ENCODE results near the gene DUSP18. TPM values are rescaled to one million over a fixed set of nuclear protein-coding genes. Genes with fewer than 3 reads are reported as not detected.

DUSP18 gene
- total and polyA plus RNA-seq, 4 donors = 1.0 to 2.3 (median 1.6) TPM

DNA sequence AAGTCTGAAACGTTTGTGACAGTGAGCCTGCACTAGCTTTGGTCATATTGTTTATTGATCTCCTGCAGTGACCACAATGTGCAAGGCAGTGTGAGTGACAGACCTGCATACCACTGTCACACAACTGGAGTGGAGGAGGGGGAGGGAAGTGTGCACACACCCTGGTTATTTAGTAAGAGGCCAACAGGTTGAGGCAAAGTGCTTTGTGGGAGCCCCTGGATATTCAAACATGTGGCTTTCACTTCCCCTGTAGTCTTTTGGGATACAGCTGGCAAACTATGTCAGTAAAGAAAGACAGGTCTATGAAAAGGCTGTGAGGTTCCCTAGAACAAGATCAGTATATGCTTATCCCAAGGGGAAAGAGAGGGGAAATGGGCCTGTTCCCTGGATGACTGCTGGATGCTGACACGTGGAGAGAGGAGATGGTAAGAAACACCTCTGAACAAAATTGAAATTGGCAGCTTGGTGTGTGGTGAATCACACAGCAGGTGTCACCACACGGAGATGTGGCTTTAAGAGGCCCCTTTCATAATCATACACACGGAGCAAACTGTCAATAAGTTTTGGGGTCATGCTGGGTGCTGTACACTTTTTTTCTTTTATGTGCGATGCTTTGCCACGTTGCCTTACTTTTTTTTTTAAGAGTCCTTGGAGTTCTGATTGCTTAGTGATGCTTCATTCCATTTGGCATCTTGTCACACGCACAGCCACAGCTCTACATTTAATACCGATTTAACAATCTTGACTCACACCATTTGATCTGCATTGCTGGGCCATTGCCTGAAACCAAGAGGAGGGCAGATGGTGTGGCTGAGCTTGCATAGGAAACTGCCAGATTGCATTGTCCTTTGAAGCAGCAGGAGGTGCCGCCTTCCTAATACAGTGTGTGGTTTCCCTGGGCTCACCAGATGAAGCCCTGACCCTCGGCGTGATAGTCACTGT, 38.3 kb upstream of the DUSP18 start:
- Histone ChIP-seq H3K4me1 (ENCODE audit: control insufficient read depth in 4 of 4, insufficient read depth in 4 of 4, low read length in 3 of 4) (no peaks in the 10 kb centered on the region), H3K9ac (ENCODE audit: low read depth in 1 of 2, low read length in 2 of 2) (no peak overlapping the region), H3K4me3 (ENCODE audit: low read depth in 1 of 3, low read length in 3 of 3) (no peak overlapping the region), H3K36me3 (ENCODE audit: control insufficient read depth in 4 of 4, insufficient read depth in 3 of 4, low read depth in 1 of 4, low read length in 3 of 4) (no peaks in the 10 kb centered on the region), H3K9me3 (ENCODE audit: control insufficient read depth in 4 of 4, low read length in 3 of 4) (no peaks in the 10 kb centered on the region), H3K27me3 (ENCODE audit: control insufficient read depth in 4 of 4, insufficient read depth in 4 of 4, low read length in 3 of 4) (no peaks in the 10 kb centered on the region), H3K27ac (ENCODE audit: low read depth in 1 of 2, low read length in 2 of 2) (no peak overlapping the region)
- 72% methylated on average over 11 of the region's 11 CpGs for WGBS
- DNase-seq (ENCODE audit: low spot score) = no peak
- TF ChIP-seq, protein P1, sequence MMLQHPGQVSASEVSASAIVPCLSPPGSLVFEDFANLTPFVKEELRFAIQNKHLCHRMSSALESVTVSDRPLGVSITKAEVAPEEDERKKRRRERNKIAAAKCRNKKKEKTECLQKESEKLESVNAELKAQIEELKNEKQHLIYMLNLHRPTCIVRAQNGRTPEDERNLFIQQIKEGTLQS (IDR thresholded peaks at IDR 0.05) = no peak
- no peak for TF ChIP-seq FOXA2 (IDR thresholded peaks at IDR 0.05)
- no peak for TF ChIP-seq JUND (IDR thresholded peaks at IDR 0.05)
- TF ChIP-seq, protein P2, sequence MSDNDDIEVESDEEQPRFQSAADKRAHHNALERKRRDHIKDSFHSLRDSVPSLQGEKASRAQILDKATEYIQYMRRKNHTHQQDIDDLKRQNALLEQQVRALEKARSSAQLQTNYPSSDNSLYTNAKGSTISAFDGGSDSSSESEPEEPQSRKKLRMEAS (IDR thresholded peaks at IDR 0.05) = no peak
- no peak for TF ChIP-seq SP1 (IDR thresholded peaks at IDR 0.05)
- TF ChIP-seq HNF4G (IDR thresholded peaks at IDR 0.05) = no peak
- TF ChIP-seq, protein P3, sequence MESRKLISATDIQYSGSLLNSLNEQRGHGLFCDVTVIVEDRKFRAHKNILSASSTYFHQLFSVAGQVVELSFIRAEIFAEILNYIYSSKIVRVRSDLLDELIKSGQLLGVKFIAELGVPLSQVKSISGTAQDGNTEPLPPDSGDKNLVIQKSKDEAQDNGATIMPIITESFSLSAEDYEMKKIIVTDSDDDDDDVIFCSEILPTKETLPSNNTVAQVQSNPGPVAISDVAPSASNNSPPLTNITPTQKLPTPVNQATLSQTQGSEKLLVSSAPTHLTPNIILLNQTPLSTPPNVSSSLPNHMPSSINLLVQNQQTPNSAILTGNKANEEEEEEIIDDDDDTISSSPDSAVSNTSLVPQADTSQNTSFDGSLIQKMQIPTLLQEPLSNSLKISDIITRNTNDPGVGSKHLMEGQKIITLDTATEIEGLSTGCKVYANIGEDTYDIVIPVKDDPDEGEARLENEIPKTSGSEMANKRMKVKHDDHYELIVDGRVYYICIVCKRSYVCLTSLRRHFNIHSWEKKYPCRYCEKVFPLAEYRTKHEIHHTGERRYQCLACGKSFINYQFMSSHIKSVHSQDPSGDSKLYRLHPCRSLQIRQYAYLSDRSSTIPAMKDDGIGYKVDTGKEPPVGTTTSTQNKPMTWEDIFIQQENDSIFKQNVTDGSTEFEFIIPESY (IDR thresholded peaks at IDR 0.05) = no peak
- no peak for TF ChIP-seq TAF1 (conservative IDR thresholded peaks at IDR 0.05)
- no peak for TF ChIP-seq FOXA1 (IDR thresholded peaks at IDR 0.05)

DNA sequence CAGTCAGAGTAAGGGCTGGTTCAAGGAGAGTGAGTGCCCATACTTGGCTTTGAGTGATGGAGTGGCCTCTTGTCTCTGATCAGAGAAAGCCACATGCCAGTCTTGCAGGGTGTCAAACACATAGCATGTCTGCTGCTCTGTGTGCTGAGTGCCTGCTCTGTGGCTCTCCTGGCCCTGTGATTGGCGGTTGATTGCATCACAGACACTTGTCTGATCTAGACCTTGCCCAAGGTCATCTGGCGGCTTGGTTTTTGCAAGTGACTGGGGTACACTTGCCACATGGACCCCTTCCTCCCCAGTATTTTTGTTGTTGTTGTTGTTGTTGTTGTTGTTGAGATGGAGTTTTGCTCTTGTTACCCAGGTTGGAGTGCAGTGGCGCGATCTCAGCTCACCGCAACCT, 37.3 kb upstream of the DUSP18 start:
- TF ChIP-seq FOXA2 (IDR thresholded peaks at IDR 0.05) (no peak), HNF4G (IDR thresholded peaks at IDR 0.05) (no peak), TAF1 (conservative IDR thresholded peaks at IDR 0.05) (no peak), SP1 (IDR thresholded peaks at IDR 0.05) (no peak), GABPA (IDR thresholded peaks at IDR 0.05 in 1 of 2, conservative IDR thresholded peaks at IDR 0.05 in 1 of 2) (no peak), JUND (IDR thresholded peaks at IDR 0.05) (no peak)
- TF ChIP-seq, protein P4, sequence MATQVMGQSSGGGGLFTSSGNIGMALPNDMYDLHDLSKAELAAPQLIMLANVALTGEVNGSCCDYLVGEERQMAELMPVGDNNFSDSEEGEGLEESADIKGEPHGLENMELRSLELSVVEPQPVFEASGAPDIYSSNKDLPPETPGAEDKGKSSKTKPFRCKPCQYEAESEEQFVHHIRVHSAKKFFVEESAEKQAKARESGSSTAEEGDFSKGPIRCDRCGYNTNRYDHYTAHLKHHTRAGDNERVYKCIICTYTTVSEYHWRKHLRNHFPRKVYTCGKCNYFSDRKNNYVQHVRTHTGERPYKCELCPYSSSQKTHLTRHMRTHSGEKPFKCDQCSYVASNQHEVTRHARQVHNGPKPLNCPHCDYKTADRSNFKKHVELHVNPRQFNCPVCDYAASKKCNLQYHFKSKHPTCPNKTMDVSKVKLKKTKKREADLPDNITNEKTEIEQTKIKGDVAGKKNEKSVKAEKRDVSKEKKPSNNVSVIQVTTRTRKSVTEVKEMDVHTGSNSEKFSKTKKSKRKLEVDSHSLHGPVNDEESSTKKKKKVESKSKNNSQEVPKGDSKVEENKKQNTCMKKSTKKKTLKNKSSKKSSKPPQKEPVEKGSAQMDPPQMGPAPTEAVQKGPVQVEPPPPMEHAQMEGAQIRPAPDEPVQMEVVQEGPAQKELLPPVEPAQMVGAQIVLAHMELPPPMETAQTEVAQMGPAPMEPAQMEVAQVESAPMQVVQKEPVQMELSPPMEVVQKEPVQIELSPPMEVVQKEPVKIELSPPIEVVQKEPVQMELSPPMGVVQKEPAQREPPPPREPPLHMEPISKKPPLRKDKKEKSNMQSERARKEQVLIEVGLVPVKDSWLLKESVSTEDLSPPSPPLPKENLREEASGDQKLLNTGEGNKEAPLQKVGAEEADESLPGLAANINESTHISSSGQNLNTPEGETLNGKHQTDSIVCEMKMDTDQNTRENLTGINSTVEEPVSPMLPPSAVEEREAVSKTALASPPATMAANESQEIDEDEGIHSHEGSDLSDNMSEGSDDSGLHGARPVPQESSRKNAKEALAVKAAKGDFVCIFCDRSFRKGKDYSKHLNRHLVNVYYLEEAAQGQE (IDR thresholded peaks at IDR 0.05) = no peak
- TF ChIP-seq, protein P2 (IDR thresholded peaks at IDR 0.05) = no peak
- TF ChIP-seq, protein P5, sequence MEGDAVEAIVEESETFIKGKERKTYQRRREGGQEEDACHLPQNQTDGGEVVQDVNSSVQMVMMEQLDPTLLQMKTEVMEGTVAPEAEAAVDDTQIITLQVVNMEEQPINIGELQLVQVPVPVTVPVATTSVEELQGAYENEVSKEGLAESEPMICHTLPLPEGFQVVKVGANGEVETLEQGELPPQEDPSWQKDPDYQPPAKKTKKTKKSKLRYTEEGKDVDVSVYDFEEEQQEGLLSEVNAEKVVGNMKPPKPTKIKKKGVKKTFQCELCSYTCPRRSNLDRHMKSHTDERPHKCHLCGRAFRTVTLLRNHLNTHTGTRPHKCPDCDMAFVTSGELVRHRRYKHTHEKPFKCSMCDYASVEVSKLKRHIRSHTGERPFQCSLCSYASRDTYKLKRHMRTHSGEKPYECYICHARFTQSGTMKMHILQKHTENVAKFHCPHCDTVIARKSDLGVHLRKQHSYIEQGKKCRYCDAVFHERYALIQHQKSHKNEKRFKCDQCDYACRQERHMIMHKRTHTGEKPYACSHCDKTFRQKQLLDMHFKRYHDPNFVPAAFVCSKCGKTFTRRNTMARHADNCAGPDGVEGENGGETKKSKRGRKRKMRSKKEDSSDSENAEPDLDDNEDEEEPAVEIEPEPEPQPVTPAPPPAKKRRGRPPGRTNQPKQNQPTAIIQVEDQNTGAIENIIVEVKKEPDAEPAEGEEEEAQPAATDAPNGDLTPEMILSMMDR (IDR thresholded peaks at IDR 0.05; ENCODE audit: low read depth, low read length, missing input control) = no peak
- H3K4me1 ChIP-seq (ENCODE audit: control insufficient read depth in 4 of 4, insufficient read depth in 4 of 4, low read length in 3 of 4) = no peaks in the 10 kb centered on the region
- no peaks in the 10 kb centered on the region for H3K9me3 ChIP-seq (ENCODE audit: control insufficient read depth in 4 of 4, low read length in 3 of 4)
- no peak overlapping the region for H3K27ac ChIP-seq (ENCODE audit: low read depth in 1 of 2, low read length in 2 of 2)
- DNase-seq (ENCODE audit: low spot score) = no peak
- no peak overlapping the region for H3K9ac ChIP-seq (ENCODE audit: low read depth in 1 of 2, low read length in 2 of 2)
- no peaks in the 10 kb centered on the region for H3K27me3 ChIP-seq (ENCODE audit: control insufficient read depth in 4 of 4, insufficient read depth in 4 of 4, low read length in 3 of 4)
- no peaks in the 10 kb centered on the region for H3K36me3 ChIP-seq (ENCODE audit: control insufficient read depth in 4 of 4, insufficient read depth in 3 of 4, low read depth in 1 of 4, low read length in 3 of 4)
- WGBS = 97% methylated on average over 5 of the region's 5 CpGs
- no peak overlapping the region for H3K4me3 ChIP-seq (ENCODE audit: low read depth in 1 of 3, low read length in 3 of 3)

All from liver (tissue), 9 donors.